ENCODE data around the gene CWC27. TPM values are rescaled to one million over a fixed set of nuclear protein-coding genes. Genes with fewer than 3 reads are reported as not detected.
A peak's percentile ranks its signal among the peaks of the same experiment; 100 is the strongest.

Gene CWC27
- total and polyA plus RNA-seq, 9 of the 15 experiments (the other 6 are each of a cell fraction or from before 2014, with no cell fraction given) = 19.7 to 49.3 (median 38.3) TPM

DNA sequence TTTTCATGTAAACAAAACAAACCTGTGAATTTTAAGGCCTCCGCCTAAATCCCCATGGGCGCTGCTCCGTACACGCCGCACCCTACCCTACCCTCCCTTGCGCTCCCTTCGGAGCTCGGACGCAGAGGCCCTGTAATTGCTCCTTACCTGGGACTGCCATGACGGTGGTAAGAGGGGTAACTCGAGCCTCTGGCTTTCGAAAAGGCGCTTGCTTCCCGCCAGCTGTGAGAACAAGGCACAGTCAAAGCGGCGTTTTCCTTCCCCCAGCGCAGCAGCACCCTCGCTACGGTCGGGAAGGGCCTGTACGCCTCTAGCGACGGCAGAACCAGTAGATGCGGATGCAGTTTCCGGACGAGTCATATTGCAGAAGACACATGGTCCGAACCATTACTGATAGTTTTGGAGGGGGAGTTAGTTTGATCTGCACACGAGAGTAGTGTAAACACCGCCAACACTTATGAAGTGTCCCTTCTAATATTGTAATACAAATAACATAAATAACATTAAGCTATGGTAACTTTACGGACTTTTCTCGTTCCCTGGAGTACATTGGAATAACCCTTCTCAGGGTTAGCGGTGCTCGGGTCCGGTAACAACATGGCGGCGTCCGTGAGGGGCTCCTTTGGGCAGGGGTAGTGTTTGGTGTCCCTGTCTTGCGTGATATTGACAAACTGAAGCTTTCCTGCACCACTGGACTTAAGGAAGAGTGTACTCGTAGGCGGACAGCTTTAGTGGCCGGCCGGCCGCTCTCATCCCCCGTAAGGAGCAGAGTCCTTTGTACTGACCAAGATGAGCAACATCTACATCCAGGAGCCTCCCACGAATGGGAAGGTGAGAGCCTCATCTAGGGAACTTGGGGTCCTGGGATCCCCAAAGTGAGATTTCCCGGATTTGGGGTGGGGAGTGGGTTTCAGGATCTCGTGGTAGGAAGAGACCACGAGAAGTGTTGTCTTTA is at the start of gene CWC27, which contains the start of gene SREK1IP1 (continued):
- TF ChIP-seq TOE1 (IDR thresholded peaks at IDR 0.05; ENCODE audit: borderline replicate concordance) (peak; percentile 95), TOE1 (CRISPR knock-in tag; IDR thresholded peaks at IDR 0.05; ENCODE audit: borderline replicate concordance, low read depth) (no peak), LEF1 (IDR thresholded peaks at IDR 0.05) (peak; percentile 56; the same call in 1 of the 2 replicates), CBFB (CRISPR knock-in tag; IDR thresholded peaks at IDR 0.05) (no peak), SMARCA5 (IDR thresholded peaks at IDR 0.05) (0 out of 2 replicates have a peak, but pooled peaks have one; percentile 40), ZNF778 (CRISPR knock-in tag; IDR thresholded peaks at IDR 0.05) (no peak), ZNF639 (CRISPR knock-in tag; conservative IDR thresholded peaks at IDR 0.05 in 1 of 2, IDR thresholded peaks at IDR 0.05 in 1 of 2) (no peak), USF2 (CRISPR knock-in tag; IDR thresholded peaks at IDR 0.05) (no peak), ZBED1 (IDR thresholded peaks at IDR 0.05) (no peak), SIX5 (IDR thresholded peaks at IDR 0.05; ENCODE audit: borderline replicate concordance in 1 of 2, insufficient read depth in 1 of 2, low read depth in 1 of 2, low read length in 2 of 2) (peak; percentile 50 to 72; a peak in 3 of 4 replicates), NR1H2 (CRISPR knock-in tag; IDR thresholded peaks at IDR 0.05) (no peak), GATAD2B (IDR thresholded peaks at IDR 0.05; ENCODE audit: borderline replicate concordance) (no peak), MTF1 (CRISPR knock-in tag; IDR thresholded peaks at IDR 0.05; ENCODE audit: borderline replicate concordance) (no peak), OTX1 (CRISPR knock-in tag; IDR thresholded peaks at IDR 0.05) (no peak), ZKSCAN8 (CRISPR knock-in tag; IDR thresholded peaks at IDR 0.05) (no peak)
- TF ChIP-seq, protein P1, sequence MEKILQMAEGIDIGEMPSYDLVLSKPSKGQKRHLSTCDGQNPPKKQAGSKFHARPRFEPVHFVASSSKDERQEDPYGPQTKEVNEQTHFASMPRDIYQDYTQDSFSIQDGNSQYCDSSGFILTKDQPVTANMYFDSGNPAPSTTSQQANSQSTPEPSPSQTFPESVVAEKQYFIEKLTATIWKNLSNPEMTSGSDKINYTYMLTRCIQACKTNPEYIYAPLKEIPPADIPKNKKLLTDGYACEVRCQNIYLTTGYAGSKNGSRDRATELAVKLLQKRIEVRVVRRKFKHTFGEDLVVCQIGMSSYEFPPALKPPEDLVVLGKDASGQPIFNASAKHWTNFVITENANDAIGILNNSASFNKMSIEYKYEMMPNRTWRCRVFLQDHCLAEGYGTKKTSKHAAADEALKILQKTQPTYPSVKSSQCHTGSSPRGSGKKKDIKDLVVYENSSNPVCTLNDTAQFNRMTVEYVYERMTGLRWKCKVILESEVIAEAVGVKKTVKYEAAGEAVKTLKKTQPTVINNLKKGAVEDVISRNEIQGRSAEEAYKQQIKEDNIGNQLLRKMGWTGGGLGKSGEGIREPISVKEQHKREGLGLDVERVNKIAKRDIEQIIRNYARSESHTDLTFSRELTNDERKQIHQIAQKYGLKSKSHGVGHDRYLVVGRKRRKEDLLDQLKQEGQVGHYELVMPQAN (IDR thresholded peaks at IDR 0.05; ENCODE audit: borderline replicate concordance) = peak; percentile 69; the same call in 1 of the 2 replicates
- TF ChIP-seq, protein P2, sequence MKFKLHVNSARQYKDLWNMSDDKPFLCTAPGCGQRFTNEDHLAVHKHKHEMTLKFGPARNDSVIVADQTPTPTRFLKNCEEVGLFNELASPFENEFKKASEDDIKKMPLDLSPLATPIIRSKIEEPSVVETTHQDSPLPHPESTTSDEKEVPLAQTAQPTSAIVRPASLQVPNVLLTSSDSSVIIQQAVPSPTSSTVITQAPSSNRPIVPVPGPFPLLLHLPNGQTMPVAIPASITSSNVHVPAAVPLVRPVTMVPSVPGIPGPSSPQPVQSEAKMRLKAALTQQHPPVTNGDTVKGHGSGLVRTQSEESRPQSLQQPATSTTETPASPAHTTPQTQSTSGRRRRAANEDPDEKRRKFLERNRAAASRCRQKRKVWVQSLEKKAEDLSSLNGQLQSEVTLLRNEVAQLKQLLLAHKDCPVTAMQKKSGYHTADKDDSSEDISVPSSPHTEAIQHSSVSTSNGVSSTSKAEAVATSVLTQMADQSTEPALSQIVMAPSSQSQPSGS (CRISPR knock-in tag; IDR thresholded peaks at IDR 0.05) = no peak
- TF ChIP-seq, protein P3, sequence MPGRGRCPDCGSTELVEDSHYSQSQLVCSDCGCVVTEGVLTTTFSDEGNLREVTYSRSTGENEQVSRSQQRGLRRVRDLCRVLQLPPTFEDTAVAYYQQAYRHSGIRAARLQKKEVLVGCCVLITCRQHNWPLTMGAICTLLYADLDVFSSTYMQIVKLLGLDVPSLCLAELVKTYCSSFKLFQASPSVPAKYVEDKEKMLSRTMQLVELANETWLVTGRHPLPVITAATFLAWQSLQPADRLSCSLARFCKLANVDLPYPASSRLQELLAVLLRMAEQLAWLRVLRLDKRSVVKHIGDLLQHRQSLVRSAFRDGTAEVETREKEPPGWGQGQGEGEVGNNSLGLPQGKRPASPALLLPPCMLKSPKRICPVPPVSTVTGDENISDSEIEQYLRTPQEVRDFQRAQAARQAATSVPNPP (IDR thresholded peaks at IDR 0.05; ENCODE audit: borderline replicate concordance, insufficient read depth, insufficient read length) = no peak

Measured in K562 (cell line).